BE2C (cell line): Measurements from ENCODE around the gene MINDY4.

Source experiments
- DNase-seq: peaks from one replicate; pipeline ENCODE4 v3.0.0-alpha.2; 2020
- H3K27me3 ChIP-seq: fragments of 250-450 bp; sonication (Bioruptor Pico); 2 replicates; pipeline ENCODE4 v1.5.1; 2020; ENCODE audit warnings: mild to moderate bottlenecking
- H3K36me3 ChIP-seq: fragments of 250-450 bp; sonication (Bioruptor Pico); 2 replicates; pipeline ENCODE4 v1.5.1; 2020; ENCODE audit warnings: mild to moderate bottlenecking
- H3K4me1 ChIP-seq: fragments of 250-450 bp; sonication (Bioruptor Pico); 2 replicates; pipeline ENCODE4 v1.5.1; 2020
- H3K4me3 ChIP-seq: 2 replicates; pipeline ENCODE4 v1.5.1; 2011; ENCODE audit warnings: low read depth, low read length
- H3K9me3 ChIP-seq: fragments of 250-450 bp; sonication (Bioruptor Pico); 2 replicates; pipeline ENCODE4 v1.5.1; 2020
- TF ChIP-seq, protein P1 (sequence below): IDR thresholded peaks from 2 replicates; pipeline ENCODE4 v1.5.1; 2012; ENCODE audit warnings: mild to moderate bottlenecking, low read depth, low read length

The MINDY4 gene

DNA sequence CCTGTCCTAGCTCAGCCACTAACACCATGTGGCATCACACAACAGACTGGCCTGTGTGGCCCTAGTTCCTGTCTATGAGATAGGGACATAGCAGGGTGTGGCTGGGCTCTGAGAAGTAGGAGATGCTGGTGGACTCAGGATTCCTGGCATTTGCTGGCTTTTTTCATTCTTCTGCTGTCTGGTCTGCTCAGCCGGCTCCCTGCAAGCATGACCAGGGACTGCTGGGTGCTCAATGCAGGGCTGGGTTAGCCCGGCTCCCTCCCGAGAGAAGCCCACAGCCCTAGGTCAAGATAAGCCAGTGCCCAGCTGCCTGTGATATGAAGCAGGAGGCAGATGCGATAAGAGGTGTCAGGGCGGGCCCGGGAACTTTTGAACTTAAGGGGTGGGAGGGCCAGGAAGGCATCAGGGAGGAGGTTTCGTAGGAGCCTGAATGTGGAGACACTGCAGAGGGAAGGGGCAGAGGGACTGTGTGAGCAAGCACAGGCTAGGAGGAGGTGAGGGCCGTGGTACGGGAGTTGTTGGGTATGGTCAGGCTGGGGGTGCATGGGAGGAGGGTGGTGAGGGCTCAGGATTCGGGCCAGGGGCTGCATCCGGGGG lies 143.9 kb downstream of the MINDY4 start:
- Histone ChIP-seq H3K36me3 (no peaks in the 10 kb centered on the region), H3K27me3 (no peaks in the 10 kb centered on the region), H3K4me3 (no peak overlapping the region), H3K4me1 (peaks cover 36% of the 10 kb centered on the region), H3K9me3 (no peaks in the 10 kb centered on the region)
- TF ChIP-seq, protein P1, sequence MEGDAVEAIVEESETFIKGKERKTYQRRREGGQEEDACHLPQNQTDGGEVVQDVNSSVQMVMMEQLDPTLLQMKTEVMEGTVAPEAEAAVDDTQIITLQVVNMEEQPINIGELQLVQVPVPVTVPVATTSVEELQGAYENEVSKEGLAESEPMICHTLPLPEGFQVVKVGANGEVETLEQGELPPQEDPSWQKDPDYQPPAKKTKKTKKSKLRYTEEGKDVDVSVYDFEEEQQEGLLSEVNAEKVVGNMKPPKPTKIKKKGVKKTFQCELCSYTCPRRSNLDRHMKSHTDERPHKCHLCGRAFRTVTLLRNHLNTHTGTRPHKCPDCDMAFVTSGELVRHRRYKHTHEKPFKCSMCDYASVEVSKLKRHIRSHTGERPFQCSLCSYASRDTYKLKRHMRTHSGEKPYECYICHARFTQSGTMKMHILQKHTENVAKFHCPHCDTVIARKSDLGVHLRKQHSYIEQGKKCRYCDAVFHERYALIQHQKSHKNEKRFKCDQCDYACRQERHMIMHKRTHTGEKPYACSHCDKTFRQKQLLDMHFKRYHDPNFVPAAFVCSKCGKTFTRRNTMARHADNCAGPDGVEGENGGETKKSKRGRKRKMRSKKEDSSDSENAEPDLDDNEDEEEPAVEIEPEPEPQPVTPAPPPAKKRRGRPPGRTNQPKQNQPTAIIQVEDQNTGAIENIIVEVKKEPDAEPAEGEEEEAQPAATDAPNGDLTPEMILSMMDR: no peak
- peak; percentile 59 for DNase-seq

DNA sequence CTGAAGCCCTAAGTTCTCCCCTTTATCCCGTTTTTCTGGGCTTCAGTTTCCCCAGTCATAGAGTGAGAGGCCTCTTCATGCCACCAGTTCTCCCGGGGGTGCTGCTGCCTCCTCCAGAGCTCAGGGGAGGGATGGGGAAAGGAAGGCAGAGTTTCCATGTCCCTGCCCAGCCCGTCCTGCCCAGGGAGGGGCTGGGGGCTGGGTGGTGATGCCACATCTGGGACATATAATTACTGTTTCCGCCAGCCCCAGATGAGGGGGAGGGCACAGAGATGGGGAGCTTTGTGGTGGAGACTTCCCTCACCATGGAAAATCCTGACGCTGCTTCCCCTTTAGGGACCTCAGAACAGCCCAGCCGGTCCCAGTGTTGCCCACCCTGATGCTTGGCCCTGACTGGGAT lies 144.5 kb downstream of the MINDY4 start:
- Histone ChIP-seq H3K4me3 (no peak overlapping the region), H3K9me3 (no peaks in the 10 kb centered on the region), H3K36me3 (no peaks in the 10 kb centered on the region), H3K4me1 (peaks cover 35% of the 10 kb centered on the region), H3K27me3 (no peaks in the 10 kb centered on the region)
- no peak for DNase-seq
- TF ChIP-seq, protein P1: no peak

DNA sequence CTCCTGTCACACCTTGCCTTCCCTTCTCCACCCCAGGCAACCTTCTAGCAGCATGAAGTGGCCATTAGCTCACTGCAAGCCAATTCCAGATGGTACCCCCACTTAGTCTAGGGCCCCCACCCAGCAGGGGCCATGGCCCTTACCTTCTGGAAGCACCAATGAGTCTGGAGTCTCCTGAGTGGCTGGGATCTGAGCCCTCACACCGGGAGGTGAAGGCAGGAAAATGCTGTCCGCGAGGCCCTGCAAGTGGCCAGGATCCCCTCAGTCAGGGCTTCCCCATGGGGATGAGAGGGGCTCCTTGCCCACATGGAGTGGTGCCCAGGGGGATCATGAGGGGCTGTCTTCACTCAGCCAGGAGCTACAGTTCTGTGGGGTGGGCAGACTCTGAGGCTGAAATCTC lies 145.0 kb downstream of the MINDY4 start:
- no peak for DNase-seq
- no peaks in the 10 kb centered on the region for H3K9me3 ChIP-seq
- peaks cover 30% of the 10 kb centered on the region for H3K4me1 ChIP-seq
- H3K27me3 ChIP-seq: no peaks in the 10 kb centered on the region
- no peaks in the 10 kb centered on the region for H3K36me3 ChIP-seq
- no peak overlapping the region for H3K4me3 ChIP-seq
- TF ChIP-seq, protein P1: no peak

DNA sequence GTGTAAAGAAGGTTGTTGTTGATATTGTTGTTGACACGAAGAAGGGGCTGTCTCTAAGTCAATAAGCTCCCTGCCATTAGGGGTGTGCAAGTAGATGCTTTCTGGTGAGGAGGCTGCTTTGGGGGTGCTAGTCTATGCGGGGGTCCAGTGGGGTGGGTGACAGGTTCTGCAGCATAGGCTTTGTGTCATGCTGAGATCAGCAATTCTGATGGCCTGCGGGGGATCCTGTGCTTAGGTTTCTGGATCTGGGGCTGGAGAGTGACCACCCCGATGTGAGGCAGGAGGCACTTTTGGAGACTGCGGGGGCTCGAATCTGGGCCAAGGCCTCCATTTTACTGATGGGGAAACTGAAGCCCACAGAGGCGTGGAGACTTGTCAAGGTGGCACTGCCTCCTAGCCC lies 145.6 kb downstream of the MINDY4 start:
- H3K4me1 ChIP-seq: peaks cover 26% of the 10 kb centered on the region

GRCh38 chr7:30917216-30917893 lies 146.1 kb downstream of the MINDY4 start:
- no peak for DNase-seq
- H3K9me3 ChIP-seq: no peaks in the 10 kb centered on the region
- TF ChIP-seq, protein P1: no peak
- H3K36me3 ChIP-seq: no peaks in the 10 kb centered on the region
- H3K4me1 ChIP-seq: peaks cover 24% of the 10 kb centered on the region
- no peaks in the 10 kb centered on the region for H3K27me3 ChIP-seq
- H3K4me3 ChIP-seq: no peak overlapping the region

More for the DNA sequence above, 145.6 kb downstream of the MINDY4 start:
- H3K4me3 ChIP-seq: no peak overlapping the region
- no peak for DNase-seq
- TF ChIP-seq, protein P1: no peak
- no peaks in the 10 kb centered on the region for H3K9me3 ChIP-seq
- H3K36me3 ChIP-seq: no peaks in the 10 kb centered on the region
- H3K27me3 ChIP-seq: no peaks in the 10 kb centered on the region

DNA sequence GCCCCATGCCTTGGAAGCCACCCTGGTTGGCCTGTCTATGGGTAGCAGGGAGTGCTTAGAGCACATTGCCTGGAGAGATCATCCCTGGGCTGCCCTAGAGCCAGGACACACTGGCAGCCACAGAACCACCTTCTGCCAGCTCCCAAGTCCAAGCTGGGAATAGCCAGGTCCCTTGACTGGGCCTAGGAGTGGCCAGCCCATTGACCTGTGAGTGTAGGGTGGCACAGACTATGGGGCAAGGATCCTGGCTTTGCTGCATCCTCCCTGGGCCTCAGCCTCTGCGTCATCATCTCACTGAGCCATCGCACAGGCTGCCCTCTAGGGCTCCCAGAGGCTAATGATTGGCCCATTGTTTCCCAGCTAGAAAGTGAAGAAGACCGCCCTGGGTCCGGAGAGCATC lies 147.5 kb downstream of the MINDY4 start:
- Histone ChIP-seq H3K9me3 (no peaks in the 10 kb centered on the region), H3K4me1 (peaks cover 13% of the 10 kb centered on the region), H3K36me3 (no peaks in the 10 kb centered on the region), H3K4me3 (no peak overlapping the region), H3K27me3 (no peaks in the 10 kb centered on the region)
- TF ChIP-seq, protein P1: no peak
- peak; percentile 3 for DNase-seq
